ENCODE results near the gene DIS3L2. TPM values are rescaled to one million over a fixed set of nuclear protein-coding genes. Genes with fewer than 3 reads are reported as not detected.
A peak's percentile ranks its signal among the peaks of the same experiment; 100 is the strongest.
"Not testable (repeated sequence)": the region's sequence is repeated elsewhere in the genome, so short reads cannot be mapped to it uniquely, and the experiment has no call there.

The DIS3L2 gene
- total RNA-seq, 1 donor from 2014 or later, result 14.1 TPM

DNA sequence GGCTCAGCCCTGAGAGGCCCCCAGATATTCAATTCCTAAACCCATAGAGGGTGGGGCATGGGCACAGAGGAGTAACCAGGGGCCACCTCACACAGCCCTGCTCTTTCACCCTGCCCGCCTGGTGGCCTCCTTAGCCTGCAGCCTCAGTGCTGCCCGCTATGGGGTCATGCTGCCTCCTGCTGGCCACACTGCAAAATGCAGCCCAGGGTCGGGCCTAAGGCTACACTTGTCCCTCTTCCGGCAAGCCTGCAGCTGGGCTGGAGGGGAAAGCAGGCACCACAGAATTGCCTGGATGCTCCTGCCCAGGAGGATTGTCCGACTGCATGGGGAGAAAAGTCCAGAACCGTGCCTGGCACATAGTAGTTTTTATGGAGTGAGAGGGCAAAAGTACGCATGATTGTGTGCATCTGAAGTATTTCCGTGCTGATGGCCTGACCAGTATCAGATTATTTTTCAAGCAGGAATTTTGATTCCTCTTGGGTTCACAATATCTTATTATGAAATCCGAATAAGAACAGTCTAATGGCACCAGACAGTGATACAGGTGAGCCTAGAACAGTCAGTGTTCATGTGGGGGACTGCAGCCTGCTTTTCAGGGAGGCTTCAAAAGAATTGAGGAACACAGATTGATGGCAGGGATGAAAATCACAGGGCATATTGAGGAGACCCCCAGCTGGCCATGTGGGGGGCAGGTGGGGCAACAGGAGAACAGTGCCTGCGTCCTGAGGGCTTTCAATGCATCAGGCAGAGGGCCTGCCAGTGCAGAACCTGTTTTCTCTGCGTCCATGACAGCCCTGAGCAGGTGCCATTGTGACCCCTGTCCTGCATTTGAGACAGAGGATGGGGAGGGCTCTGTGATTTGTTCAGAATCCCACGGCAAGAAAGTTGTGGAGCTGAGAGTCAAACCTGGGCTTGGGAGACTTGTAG is 365.9 kb downstream of the DIS3L2 start:
- ATAC-seq (peak; percentile 65), DNase-seq (ENCODE audit: low spot score) (peak; percentile 60)

DNA sequence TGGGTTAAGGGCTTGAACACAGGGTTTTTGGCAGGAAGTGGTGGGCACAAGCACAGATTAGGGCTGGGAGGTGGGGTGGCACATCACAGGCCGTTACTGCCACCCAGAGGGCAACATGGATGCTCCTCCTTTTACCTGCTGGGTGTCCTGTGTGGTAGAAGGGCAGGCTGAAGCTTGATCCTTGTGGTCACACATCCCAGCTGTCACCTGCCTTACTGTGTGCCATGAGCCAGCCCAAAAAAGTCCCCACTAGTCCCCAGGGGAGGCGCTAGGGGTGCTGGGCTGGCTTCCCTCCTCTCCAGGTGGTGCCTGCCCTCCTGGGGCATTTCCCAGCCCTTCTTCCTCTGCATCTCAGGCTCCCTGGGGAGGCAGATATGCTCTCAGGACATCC is 366.5 kb downstream of the DIS3L2 start:
- DNase-seq (ENCODE audit: low spot score) (no peak), ATAC-seq (no peak)

DNA sequence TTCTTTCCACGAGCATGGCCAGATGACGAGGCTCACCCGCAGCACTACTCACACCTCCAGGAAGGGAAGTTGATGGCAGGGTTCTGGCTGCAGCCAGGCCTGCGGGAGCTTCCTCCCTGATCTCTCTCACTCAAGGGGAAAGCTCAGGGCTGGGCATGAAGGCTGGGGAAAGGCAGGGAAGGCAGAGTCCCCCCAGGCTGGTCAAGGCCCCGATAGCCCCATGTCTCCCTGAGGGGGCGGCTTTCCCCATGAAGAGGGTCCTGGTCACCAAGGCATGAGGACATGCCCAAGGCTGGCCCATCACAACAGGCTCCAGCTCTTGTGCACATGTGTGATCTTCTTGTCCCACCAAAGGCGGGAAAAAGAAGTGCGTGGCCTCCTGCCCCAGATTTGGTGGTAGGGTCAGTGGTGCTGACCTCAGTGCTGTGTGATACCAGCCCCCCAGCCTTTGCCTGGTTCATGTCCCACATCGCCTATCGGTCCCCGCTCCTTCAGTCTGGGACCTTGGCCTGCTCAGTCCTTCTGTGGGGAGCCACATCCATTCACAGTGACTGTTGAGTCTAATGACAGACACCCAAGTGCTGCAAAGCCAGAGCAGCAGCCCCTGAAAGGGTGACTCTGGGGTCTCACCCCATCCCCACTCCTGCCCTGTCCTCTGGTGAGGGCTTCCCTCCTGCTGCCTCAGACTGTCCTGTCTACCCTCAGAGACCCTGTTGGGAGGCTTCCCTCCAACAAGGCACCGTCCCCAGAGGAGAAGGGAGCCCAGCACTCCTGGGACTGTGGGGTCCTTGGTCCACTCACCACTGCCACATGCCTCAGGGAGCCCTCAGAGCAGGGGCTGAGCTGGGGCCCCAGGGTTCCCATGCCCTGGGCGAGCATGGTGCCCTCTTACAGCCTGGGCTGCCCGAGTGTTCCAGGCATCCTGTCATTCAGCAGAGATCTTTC is 367.3 kb downstream of the DIS3L2 start:
- ATAC-seq, result no peak
- no peak for DNase-seq (ENCODE audit: low spot score)

DNA sequence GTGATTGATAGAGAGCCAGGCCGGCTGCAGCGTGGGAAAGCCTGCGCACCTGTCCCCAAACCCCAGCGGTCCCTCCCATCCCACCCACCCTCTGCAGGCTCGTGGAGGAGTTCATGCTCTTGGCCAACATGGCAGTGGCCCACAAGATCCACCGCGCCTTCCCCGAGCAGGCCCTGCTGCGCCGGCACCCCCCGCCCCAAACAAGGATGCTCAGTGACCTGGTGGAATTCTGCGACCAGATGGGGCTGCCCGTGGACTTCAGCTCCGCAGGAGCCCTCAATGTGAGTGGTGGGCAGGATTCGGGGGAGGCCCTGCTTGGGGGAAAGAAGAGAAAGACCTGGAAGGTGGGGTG is 368.2 kb downstream of the DIS3L2 start:
- ATAC-seq (no peak), DNase-seq (ENCODE audit: low spot score) (no peak)

DNA sequence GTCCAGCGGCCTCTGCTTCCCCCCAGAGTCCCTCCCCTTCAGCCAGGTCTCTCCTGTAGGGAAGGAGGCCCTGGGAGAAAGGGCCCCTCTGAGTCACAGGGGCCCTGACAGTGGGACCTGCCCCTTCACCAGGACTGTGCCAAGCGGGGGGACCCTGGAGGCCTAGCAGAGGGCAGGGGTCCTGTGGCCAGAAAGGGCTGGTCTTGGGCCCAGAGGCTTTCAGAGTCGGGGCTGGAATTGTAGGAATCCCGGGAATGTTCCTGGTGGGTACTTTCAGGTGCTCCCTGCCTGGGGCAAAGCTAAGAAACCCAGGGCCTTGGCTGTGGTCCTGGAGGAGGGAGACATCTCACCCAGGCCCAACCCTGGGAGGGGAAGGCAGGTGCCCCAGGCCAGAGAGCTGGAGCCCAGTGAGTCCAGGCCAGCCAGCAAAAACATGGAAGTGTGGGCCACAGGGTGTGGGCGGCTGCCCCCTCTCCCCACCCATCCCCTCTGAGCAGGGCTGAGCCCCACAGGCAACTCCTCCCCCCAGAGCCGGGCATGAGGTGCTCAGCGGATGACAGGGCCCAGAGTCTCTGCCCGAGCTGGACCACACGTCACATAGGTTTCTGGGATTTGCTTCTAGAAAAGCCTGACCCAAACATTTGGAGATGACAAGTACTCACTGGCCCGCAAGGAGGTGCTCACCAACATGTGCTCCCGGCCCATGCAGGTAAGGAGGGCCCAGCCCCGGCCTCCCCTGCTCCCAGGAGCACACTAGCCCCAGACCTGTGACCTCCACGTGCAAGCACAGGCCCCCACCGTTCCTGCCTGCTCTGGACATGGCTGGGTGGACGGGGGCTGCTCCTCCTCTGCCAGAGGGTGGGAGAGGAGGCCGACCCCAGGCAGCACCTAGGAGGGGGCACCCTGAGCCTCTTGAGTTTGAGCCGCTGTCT is 368.8 kb downstream of the DIS3L2 start:
- no peak for DNase-seq (ENCODE audit: low spot score)
- ATAC-seq, result no peak

DNA sequence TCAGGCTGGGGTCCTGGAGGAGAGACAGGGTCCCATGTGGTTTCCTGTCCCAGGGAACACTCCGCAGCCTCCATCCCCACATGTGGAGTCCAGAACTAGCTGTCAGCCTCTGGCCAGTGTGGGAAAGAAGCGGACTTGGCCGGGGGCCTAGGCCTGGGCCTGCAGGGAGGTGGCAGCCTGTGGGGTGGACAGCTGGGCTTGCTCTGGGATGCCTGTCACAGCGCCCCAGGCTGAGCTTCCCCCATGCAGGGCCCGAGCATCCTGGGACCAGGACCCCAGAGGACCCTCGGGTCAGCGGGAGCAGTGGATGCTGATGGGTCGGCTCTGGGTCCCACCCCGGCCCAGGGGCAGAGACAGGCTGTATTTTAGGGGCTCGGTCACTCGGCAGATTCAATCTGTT is 369.5 kb downstream of the DIS3L2 start:
- ATAC-seq; DNase-seq (ENCODE audit: low spot score): not testable (repeated sequence)

DNA sequence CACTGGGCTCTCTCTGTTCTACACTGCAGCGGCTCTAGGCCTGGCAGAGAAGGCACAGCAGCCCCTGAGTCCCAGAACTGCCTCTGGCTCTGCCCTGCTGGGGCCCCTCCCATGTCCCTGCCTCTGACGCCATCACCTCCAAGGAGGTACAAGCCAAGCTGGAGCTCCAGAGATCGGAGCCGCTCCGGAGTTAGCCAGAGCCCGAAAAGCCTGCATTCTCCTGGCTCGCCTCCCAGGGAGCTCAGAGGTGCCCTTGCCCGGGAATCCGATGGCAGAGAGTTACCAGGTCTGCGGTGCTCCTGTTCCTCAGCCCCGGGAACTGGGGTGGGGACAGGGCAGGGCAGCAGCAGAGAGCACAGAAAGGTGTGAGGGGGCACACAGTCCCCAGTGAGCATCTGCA is 370.1 kb downstream of the DIS3L2 start:
- ATAC-seq; DNase-seq (ENCODE audit: low spot score): not testable (repeated sequence)

DNA sequence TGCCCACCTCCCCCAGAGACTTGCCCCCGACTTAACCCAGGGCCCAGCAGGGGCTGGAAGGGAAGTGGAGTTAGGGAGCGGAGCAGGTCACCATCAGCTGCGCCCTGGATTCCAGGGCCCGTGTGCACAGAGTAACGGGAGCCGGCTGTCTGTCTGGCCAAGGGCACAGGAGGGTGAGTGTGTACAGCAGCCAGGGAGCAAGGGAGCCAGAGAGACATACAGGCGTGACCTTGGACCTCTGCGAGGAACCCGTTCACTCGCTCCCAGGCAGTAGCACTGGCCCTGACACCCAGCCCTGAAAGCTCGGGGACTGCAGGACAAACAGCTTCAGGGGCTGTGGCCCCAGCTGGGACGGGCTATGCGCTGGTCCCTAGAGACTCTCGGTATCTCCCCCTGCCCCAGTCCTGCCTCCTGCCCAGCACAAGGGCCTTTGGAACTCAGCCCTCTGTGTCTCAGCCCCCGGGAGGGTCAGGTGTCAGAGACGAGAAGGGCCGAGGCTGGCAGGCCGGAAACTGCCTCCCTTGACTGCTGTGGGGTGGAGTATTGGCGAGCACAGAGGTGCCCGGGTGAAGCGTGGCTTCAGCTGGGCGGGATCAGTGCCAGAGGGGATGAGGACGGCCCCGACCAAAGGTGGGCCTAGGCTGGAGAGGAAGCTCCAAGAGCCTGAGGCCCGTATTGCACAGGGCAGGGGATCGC is 370.9 kb downstream of the DIS3L2 start:
- ATAC-seq (peak; percentile 88), DNase-seq (ENCODE audit: low spot score) (peak; percentile 63)

DNA sequence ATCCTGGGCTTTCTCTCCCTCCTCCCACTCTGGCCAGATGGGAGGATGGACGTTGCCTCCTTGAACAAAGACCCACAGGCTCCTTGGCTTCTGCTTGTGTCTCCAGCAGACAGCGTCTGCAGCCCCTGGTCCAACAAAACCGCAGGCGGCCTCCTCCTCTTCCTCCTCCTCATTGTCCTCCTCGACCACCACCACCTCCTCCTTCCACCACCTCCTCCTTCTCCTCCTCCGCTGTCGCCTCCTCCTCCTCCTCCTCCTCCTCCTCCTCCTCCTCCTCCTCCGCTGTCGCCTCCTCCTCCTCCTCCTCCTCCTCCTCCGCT is 371.4 kb downstream of the DIS3L2 start:
- ATAC-seq (no peak), DNase-seq (ENCODE audit: low spot score) (no peak)

DNA sequence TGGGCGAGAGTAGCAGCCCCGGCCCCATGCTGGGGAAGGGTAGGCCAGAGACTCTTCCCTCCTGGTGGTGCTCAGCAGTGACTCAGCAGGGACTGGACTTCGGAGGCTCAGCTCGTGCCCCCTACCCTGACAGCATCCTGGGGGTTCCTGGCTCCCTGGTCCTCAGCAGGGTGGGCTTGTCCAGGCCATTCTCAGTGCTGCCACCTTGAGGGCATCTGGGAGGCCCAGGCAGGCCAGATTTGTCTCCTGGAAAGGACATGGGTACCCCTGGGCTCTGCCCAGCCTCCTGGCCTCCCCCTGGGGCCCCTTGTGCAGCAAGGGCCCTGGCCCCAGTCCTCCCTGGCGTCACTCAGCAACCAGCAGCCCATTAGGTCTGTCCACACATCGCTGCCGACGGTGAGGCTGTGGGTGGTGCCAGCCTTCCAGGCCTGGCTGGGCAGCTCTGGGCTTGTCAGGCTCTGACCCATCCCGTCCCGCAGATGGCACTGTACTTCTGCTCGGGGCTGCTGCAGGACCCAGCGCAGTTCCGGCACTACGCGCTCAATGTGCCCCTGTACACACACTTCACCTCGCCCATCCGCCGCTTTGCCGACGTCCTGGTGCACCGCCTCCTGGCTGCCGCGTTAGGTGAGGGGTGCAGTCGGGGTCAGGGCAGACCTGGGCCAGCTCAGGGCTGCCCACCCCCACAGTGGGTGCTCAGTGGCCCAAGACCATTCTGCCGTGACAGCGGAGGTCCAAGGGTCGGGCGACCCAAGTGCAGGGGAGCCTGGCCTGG is 372.0 kb downstream of the DIS3L2 start:
- no peak for ATAC-seq
- DNase-seq (ENCODE audit: low spot score), result no peak

DNA sequence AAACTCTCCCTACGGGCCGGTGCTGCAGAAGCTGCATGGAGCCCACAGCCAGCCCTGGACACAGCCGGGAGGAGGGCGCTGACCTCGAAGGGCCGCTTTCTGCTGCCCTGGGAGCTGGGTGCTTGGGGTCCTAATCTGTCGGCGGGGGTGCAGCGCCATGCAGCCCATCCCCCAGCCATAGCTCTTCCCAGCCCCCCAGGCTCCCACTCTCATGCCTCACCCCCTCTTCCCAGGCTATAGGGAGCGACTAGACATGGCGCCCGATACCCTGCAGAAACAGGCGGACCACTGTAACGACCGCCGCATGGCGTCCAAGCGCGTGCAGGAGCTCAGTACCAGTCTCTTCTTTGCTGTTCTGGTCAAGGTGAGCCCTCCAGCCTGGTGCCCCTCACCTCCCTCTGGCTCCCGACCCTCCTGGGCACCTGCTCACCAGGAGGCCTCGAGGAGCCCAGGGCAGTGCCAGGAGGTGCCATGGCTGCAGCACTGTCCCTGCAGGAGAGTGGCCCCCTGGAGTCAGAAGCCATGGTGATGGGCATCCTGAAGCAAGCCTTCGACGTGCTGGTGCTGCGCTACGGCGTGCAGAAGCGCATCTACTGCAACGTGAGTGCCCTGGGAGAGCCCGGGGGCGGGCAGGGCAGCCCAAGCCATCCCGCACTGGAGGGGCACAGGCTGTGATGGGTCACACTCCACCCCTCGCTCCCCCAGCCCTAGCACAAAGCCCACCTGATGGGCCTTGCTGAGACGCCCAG is 372.8 kb downstream of the DIS3L2 start:
- peak; percentile 39 for DNase-seq (ENCODE audit: low spot score)
- ATAC-seq, result not testable (repeated sequence)

DNA sequence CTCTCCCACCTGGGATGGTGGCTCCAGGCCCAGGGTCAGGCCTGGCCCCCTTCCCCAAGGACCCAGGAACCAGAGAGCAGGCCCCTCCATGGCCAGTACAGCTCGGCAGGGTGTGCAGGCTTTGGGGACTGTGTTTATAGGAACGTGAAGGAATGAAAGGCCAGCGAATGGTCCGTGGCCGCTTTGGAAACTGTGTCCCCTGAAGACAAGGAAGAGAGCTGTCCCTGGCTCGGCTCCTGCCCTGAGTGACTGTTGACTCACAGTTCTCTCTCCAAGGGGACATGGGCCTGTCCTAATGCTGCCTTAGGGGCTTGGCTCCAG is 373.3 kb downstream of the DIS3L2 start:
- not testable (repeated sequence) for ATAC-seq; DNase-seq (ENCODE audit: low spot score)

DNA sequence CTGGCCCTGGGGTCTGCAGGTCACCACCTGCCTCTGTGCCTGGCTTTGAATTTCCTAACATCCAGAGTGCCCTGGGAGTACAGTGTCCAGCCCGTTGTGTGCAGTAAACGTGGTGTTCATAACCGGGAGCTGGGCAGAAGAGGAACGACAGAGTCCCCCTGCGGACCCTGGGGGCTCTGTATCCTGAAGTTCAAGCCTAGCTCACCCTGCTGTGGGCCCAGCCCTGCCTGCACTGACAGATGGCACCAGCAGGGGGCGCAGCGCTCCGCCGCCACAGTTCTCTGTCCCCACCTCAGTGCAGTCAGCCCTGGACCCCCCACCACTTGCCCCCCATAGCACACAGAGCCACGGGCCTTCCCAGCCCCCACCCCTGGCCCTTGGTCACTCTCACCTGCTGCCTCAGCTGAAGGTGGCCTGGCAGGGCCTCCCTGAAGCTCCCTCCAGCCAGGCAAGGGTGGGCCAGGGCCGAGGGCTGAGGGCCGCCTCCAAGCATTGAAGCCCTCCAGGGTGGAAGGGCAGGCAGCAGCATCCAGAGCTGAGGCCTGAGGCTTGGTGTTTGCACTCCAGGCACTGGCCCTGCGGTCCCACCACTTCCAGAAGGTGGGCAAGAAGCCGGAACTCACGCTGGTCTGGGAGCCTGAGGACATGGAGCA is 373.8 kb downstream of the DIS3L2 start:
- ATAC-seq, result peak; percentile 63
- DNase-seq (ENCODE audit: low spot score), result peak; percentile 48

DNA sequence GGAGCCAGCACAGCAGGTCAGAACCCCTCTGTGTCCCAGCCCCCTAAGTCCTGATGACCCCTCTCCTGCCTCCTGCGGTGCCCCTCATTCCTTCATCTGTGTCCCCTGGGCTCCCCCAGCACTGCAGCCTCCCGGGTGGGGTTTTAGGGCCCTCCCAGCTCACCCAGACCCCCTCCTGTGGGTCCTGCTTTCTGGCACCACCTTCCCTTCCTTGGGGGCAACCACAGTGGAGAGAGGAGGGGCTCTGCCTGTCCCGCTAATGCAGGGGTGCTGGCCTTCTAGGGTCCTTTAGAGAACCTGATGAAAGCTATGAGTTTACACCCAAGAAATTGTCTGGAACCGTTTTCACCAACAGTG is 374.3 kb downstream of the DIS3L2 start:
- no peak for ATAC-seq
- peak; percentile 28 for DNase-seq (ENCODE audit: low spot score)

DNA sequence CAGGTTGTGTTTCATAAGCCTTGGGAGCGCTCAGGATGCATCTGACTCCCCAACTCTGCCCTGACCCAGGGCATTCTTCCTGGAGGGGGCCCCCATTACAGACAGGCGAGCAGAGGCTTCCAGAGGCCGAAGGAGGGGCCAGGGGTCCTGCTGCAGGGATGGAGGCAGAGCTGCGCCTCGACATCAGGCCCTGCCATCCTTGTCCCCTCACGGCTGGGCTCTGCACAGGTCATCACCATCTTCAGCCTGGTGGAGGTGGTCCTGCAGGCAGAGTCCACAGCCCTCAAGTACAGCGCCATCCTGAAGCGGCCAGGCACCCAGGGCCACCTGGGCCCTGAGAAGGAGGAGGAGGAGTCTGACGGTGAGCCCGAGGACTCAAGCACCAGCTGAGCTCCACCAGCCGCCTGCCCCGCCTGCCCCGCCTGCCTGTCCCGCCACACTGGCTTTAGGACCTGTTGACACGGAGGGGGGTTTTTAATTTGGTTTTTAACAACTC is 374.8 kb downstream of the DIS3L2 start:
- peak; percentile 37 for DNase-seq (ENCODE audit: low spot score)
- no peak for ATAC-seq

DNA sequence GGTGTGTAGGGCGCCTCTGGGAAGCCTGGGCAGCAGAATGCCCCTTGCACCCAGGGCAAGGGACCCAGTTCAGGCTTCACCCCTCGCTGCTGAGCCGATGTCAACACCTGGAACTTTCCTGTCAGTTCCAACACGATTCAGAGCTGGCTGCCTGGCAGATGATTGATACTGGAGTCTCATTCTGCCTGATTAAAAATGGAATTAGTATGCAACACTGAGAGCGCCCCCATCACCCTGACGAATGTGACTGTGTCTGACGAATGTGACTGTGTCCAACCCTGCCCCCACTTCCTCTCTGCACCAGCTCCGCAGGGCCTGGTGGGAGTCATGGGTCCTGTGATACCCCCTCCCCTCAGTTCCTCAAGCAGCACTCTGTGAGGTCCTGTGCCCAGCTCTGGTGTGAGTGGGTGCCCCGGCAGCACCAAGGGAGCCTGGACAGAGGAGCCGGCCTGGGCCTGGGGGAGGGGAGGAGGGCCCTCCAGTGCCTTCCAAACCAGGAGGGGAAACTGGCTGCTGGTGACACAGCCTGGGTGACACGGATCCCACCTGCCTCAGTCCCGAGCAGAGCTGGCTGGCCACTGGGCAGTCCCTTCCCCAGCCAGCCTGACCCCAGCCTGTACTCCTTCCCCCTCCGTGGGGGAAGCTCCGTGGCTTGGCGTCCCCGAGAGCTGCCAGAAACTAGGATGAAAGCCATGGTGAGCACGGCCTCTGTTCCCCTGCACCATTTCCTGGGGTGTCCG is 375.6 kb downstream of the DIS3L2 start:
- ATAC-seq (no peak), DNase-seq (ENCODE audit: low spot score) (peak; percentile 28)

DNA sequence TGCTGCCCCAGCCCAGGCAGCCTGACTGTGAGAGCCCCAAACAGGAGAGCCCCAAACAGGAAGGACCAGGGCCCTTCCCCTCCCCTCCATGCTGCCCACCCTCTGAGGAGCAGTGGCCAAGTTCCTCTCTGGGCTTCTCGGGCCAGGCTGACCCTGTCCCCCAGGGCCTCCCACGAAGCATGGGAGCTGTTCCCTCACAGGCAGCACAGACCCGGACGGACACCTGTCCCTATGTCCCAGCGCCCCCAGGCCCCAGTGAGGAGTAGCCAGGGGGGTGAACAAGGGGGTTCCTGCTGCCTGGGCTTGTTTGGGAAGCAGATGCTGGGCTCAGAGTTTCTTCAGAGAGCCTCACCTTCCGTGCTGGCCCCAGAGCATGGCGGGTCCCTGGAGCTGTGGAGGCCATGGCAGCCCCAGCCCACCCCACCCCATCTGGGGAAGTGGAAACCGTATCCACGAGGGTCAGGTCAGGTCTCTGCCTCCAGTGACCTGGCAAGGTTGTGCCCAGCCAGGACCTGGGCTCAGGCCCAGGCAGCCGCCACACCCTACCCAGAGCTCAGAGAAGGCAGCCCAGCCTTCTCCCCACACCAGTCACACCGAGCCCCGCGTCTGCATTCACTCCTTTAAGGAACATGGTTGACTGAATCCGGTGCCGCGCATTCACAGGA is 376.7 kb downstream of the DIS3L2 start:
- DNase-seq (ENCODE audit: low spot score), result not testable (repeated sequence)
- peak; percentile 75 for ATAC-seq

Measured in left lobe of liver (tissue), 2 donors.